Lower leg skin (tissue), 4 donors: ENCODE measurements around the gene CHD2. TPM values are rescaled to one million over a fixed set of nuclear protein-coding genes. Genes with fewer than 3 reads are reported as not detected.

Experiments
- DNase-seq, 2 donors: peaks; one replicate each; pipeline ENCODE4 v3.0.0-alpha.2; 2019; ENCODE audit warnings: low spot score in 2 of 2
- H3K4me3 ChIP-seq: fragments of 200-600 bp; sonication (generic); 2 replicates; pipeline ENCODE4 v1.5.1; 2017; ENCODE audit warnings: mild to moderate bottlenecking, low read depth; ENCODE audit not compliant: poor library complexity, severe bottlenecking
- CTCF ChIP-seq, 3 donors: fragments of 450-650 bp; IDR thresholded peaks; one replicate each; pipeline ENCODE4 v1.5.1; 2016; ENCODE audit warnings: antibody characterized with exemption in 3 of 3, mild to moderate bottlenecking in 3 of 3, moderate library complexity in 2 of 3
- POLR2A ChIP-seq, 2 donors: fragments of 450-650 bp; IDR thresholded peaks; one replicate each; pipeline ENCODE4 v1.6.1; 2016 to 2017; ENCODE audit warnings: antibody characterized with exemption in 2 of 2, mild to moderate bottlenecking in 1 of 2, moderate library complexity in 1 of 2
- WGBS, 2 donors: methylation state at CpG; one replicate each; pipeline ENCODE4 v1.1.5; 2018; 5-methylcytosine and 5-hydroxymethylcytosine counted together
- intact Hi-C: fragments of 100-400 bp; cut with DNase I; formaldehyde crosslinking; loops from one replicate; pipeline ENCODE4 v1.15.0; 2023; ENCODE audit warnings: low total_unique reads
- total RNA-seq, 4 donors: library from RNA; depleted of rRNA; stranded (reverse); fragments of >200 nt; gene quantifications; one replicate each; pipeline ENCODE4 v1.1.0, GENCODE V29; 2016

The CHD2 gene
- total RNA-seq, 4 donors from 2014 or later, result 75.8 to 175 (median 88.6) TPM

- no peak overlapping the region for H3K4me3 ChIP-seq
- WGBS, 2 donors, result 95 to 98% methylated on average over 3 of the region's 3 CpGs
- no peak for TF ChIP-seq CTCF (IDR thresholded peaks at IDR 0.05)
- TF ChIP-seq POLR2A (IDR thresholded peaks at IDR 0.05), result no peak
- intact Hi-C loops, result no loop called here
- no peak for DNase-seq
These were observed 121.0 kb downstream of the CHD2 start for GRCh38 chr15:93020976-93021772.

GRCh38 chr15:93024293-93024692, 124.2 kb downstream of the CHD2 start:
- 95 to 98% methylated on average over 10 of the region's 10 CpGs for WGBS, 2 donors
- TF ChIP-seq CTCF (IDR thresholded peaks at IDR 0.05), result no peak
- TF ChIP-seq POLR2A (IDR thresholded peaks at IDR 0.05), result no peak
- DNase-seq, result no peak
- intact Hi-C loops, result no loop called here
- no peak overlapping the region for H3K4me3 ChIP-seq

DNA sequence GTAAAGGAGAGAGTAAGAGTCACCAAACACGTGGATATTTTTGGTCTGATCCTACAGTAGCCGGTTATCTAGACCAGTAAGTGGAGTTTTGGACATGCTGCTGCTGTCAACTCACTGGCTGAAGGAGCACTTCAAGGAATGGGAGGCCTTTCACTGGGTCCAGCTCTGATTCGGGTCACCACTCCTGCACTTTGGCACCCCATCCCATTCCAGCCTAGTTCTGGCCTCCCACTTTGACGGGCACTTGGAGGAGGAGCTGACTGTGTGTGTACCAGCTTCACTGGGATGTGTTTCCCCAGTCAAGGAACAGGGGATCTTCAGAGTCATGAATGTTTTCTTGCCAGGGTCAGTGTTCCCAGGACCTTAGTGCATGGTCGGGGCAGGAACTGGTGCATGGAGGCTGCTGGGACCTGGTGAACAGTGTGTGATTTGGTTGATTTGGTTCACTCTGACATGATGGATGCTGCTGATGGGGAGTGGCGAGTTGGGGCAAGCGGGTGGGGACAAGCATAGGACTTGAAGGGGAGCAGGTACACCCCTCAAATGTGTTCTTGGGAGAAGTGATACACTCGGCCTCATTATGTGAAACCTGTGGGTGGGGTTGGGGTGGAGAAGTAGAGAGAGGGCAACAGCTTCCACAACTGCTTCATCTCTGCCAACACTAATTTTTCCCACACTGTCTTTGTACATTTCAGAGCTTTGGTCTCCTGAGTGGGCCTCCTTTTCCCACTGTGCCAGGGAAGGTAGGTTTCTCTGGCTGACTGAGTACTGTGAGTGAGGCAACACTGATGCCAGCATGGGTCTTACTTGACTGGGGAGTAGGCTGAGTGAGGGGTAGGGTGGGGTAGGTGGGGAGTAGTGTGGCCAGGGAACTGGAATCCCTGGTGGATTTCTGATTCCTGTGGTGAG, 124.8 kb downstream of the CHD2 start:
- 85 to 86% methylated on average over 8 of the region's 8 CpGs for WGBS, 2 donors
- TF ChIP-seq CTCF (IDR thresholded peaks at IDR 0.05) (no peak), POLR2A (IDR thresholded peaks at IDR 0.05) (no peak)
- H3K4me3 ChIP-seq, result no peak overlapping the region
- peak in 1 of 2 donors; percentile 79 for DNase-seq
- intact Hi-C loops, result no loop called here

- DNase-seq, result no peak
- H3K4me3 ChIP-seq, result no peak overlapping the region
- intact Hi-C loops, result no loop called here
- WGBS, 2 donors, result 74 to 91% methylated on average over 1 of the region's 1 CpG
- no peak for TF ChIP-seq CTCF (IDR thresholded peaks at IDR 0.05)
- no peak for TF ChIP-seq POLR2A (IDR thresholded peaks at IDR 0.05)
These were observed 125.5 kb downstream of the CHD2 start for GRCh38 chr15:93025625-93025982.

DNA sequence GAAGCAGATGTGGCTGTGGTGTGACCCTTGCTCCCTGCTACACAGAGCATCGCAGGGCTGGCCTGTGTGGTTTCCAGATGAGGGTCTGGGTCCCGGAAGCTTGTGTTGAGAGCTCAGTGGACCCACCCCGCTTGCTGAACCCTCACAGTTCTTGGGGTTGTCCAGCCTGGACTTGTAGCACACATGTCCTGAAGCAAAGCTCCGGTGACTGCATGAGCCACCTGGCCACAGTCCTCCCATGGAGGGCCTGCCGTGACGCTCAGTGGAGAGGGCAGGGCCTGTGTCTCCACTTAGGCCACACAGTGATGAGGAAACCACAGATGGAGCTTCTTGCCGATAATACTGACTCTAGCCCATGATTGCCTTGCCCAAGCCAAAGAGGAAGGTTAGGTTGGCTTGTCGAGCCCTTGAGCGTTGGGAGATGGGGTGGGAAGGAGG, 126.3 kb downstream of the CHD2 start:
- peak in 1 of 2 donors; percentile 74 for DNase-seq
- WGBS, 2 donors, result 82 to 84% methylated on average over 7 to 9 of the region's 9 CpGs
- intact Hi-C loops, result no loop called here
- TF ChIP-seq POLR2A (IDR thresholded peaks at IDR 0.05) (no peak), CTCF (IDR thresholded peaks at IDR 0.05) (no peak)
- no peak overlapping the region for H3K4me3 ChIP-seq
